Memory B cell (primary cell): ENCODE data around the gene OR4K14.
"Not testable (repeated sequence)": the region's sequence is repeated elsewhere in the genome, so short reads cannot be mapped to it uniquely, and the experiment has no call there.

Source experiments
- ATAC-seq: fragments of 150-1000 bp; cut with Tn5 transposase; 2 replicates; pipeline ENCODE4 v1.10.0; 2021; ENCODE audit warnings: low read depth, mild to moderate bottlenecking, moderate library complexity
- DNase-seq, 2 donors: peaks; one replicate each; pipeline ENCODE4 v3.0.0; 2022; ENCODE audit warnings: low spot score in 2 of 2
- H3K27ac Mint-ChIP-seq: one replicate; pipeline ENCODE4 v1.8.0; 2022; ENCODE audit warnings: mild to moderate bottlenecking, moderate library complexity, mixed read lengths
- H3K27me3 Mint-ChIP-seq: one replicate; pipeline ENCODE4 v1.8.0; 2022; ENCODE audit warnings: mixed read lengths
- H3K36me3 Mint-ChIP-seq: one replicate; pipeline ENCODE4 v1.8.0; 2022; ENCODE audit warnings: mild to moderate bottlenecking, mixed read lengths
- H3K4me1 Mint-ChIP-seq: one replicate; pipeline ENCODE4 v1.8.0; 2022; ENCODE audit warnings: mixed read lengths
- H3K4me3 Mint-ChIP-seq: one replicate; pipeline ENCODE4 v1.8.0; 2022; ENCODE audit warnings: mild to moderate bottlenecking, moderate library complexity, mixed read lengths
- H3K9me3 Mint-ChIP-seq: one replicate; pipeline ENCODE4 v1.8.0; 2022; ENCODE audit warnings: mixed read lengths

Gene OR4K14, protein sequence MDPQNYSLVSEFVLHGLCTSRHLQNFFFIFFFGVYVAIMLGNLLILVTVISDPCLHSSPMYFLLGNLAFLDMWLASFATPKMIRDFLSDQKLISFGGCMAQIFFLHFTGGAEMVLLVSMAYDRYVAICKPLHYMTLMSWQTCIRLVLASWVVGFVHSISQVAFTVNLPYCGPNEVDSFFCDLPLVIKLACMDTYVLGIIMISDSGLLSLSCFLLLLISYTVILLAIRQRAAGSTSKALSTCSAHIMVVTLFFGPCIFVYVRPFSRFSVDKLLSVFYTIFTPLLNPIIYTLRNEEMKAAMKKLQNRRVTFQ

DNA sequence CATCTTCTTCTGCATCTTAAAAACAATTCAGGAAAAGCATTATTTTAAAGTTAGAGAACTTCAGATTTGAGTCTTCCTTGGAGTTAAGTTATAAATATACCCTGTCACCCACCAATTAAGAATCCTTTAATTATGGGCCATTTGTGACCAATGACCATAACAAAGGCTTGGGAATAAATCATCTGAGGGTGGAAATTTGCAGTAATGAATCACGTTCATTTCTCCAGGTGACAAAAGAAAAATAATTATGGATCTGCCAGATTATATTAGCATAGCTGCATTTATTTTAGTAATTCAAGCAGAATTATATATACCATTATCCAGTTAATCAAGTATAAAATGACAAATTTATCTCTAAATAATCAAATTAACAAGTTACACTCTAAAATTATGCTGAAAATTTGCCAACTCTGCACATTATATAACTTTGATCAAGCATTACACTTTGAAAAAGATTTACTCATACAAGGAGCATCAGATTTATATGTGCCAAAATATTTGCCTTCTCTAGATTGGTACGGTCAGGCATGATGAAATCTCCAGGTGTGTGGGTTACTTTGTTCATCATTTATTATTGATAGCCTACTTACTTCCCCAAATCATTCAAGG, at the start of gene OR4K14:
OR4K14 (minus strand) TSS at position 51 of the 609 bp plus-strand sequence. CDS start 4,114 bp downstream, outside the sequence.
- no peak for DNase-seq
- no peaks in the 10 kb centered on the region for H3K36me3 Mint-ChIP-seq
- no peak within 1 kb of the TSS for H3K27ac Mint-ChIP-seq
- H3K9me3 Mint-ChIP-seq = peaks cover 9% of the 10 kb centered on the region
- H3K4me1 Mint-ChIP-seq = no peaks in the 10 kb centered on the region
- H3K4me3 Mint-ChIP-seq = no peak within 1 kb of the TSS
- ATAC-seq = no peak
- peaks cover 1% of the 10 kb centered on the region for H3K27me3 Mint-ChIP-seq

DNA sequence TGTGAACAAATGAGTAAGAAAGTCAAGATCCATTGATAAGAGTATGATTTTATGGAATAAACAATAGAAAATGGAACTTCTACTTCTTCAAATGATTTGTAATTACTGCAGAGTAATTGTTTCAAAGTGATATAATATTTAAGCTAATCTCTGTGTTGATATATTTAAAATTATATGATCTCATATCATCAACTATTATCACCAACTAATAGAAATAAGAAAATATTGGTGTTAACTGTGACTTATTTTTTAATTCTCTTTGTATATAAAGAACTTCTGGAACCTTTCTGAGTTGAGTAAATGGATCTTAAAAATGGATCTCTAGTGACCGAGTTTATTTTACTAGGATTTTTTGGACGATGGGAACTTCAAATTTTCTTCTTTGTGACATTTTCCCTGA, 40.6 kb upstream of the OR4K14 start, which contains the start of gene OR4L1:
OR4L1 (plus strand) TSS at position 301 of the 400 bp plus-strand sequence; CDS start at position 301, 0 bp downstream.
- DNase-seq = no peak

DNA sequence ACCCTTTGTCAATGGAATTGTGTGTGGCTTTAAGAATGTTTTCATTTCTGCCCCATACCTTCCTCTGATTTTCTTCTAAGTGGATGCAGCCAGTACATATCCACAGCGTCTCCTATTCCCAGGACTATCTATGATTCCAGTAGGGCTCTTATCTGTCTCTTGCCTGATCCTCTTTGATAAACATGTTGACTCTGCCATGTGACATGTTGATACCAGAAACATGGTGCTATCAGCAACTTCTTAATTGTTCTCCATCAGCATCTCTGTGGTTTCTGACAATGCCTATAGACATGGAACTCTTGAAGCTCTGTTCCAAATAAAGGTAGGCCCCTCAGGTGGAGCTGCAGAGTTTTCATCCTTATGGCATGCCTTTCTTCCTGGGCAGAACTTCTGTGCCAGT, 29.1 kb upstream of the OR4K14 start:
- H3K9me3 Mint-ChIP-seq = no peaks in the 10 kb centered on the region
- H3K27me3 Mint-ChIP-seq = peaks cover 2% of the 10 kb centered on the region
- H3K4me3 Mint-ChIP-seq = no peak overlapping the region
- no peak overlapping the region for H3K27ac Mint-ChIP-seq
- no peaks in the 10 kb centered on the region for H3K4me1 Mint-ChIP-seq
- H3K36me3 Mint-ChIP-seq = no peaks in the 10 kb centered on the region
- ATAC-seq = no peak
- DNase-seq = no peak

More for the DNA sequence above, 40.6 kb upstream of the OR4K14 start, which contains the start of gene OR4L1:
- H3K27me3 Mint-ChIP-seq = peaks cover 3% of the 10 kb centered on the region
- no peak for ATAC-seq
- H3K9me3 Mint-ChIP-seq = peaks cover 2% of the 10 kb centered on the region
- no peaks in the 10 kb centered on the region for H3K36me3 Mint-ChIP-seq
- no peaks in the 10 kb centered on the region for H3K4me1 Mint-ChIP-seq
- H3K4me3 Mint-ChIP-seq = no peak within 1 kb of the TSS
- H3K27ac Mint-ChIP-seq = no peak within 1 kb of the TSS

DNA sequence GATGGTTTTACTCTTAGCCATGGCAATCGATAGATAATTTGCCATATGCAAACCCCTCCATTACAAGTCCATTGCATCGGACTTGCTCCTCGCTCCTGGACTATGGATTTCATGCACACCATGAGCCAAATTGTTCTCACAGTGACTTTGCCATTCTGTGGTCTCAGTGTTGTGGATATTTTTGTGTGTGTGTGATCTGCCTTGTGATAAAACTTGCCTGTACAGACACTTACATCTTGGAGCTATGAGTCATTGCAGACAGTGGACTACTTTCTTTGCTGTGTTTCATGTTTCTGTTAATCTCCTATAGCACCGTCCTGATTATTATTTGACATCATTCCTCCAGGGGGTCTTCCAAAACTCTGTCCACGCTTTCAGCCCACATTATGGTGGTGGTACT, 25.1 kb upstream of the OR4K14 start:
- no peak for DNase-seq
- no peaks in the 10 kb centered on the region for H3K36me3 Mint-ChIP-seq
- peaks cover 1% of the 10 kb centered on the region for H3K27me3 Mint-ChIP-seq
- no peak overlapping the region for H3K27ac Mint-ChIP-seq
- H3K9me3 Mint-ChIP-seq = no peaks in the 10 kb centered on the region
- no peak for ATAC-seq
- H3K4me3 Mint-ChIP-seq = no peak overlapping the region
- H3K4me1 Mint-ChIP-seq = no peaks in the 10 kb centered on the region

DNA sequence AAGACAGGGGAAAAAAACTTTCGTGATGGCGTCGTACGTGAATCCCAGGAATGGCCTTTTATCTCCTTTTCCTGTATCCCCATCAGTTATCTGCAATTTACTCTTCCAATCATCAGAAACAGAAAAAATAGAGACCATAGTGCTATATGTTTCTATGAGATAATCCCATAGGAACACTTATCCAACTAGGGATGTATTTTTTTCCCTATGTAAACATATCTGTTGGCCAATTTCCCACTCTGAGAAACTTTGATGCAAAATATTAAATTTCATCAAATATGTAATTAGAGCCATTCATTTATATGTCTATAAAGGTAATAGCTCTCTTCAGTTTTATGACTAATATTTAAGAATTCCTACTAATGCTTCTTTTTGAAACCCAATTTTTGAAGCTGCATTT, 16.8 kb upstream of the OR4K14 start, which contains the start of gene OR4K13:
OR4K13 (minus strand) TSS at position 101 of the 400 bp plus-strand sequence. CDS start 1,280 bp downstream, outside the sequence.
- H3K4me3 Mint-ChIP-seq = no peak within 1 kb of the TSS
- ATAC-seq (no peak), DNase-seq (no peak)
- no peaks in the 10 kb centered on the region for H3K4me1 Mint-ChIP-seq
- H3K27me3 Mint-ChIP-seq = no peaks in the 10 kb centered on the region
- peaks cover 2% of the 10 kb centered on the region for H3K9me3 Mint-ChIP-seq
- no peaks in the 10 kb centered on the region for H3K36me3 Mint-ChIP-seq
- H3K27ac Mint-ChIP-seq = no peak within 1 kb of the TSS

DNA sequence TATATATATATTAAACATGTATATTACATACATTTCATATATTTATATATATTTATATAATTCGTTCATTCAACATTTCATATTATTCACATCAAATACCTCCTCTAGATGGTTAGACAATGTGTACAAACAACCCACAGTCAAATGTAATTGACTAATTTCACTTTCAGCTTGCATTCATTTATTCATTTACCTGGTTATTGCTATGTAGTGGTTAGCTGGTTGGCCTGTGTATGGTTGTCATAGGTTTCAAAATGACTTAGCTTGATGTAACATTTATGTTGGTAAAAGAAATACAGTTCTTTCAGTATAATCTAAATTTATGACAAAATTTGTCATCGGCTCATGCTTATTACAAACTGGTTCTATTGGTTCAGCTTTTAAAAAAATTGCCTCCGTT, 16.3 kb upstream of the OR4K14 start:
- peaks cover 2% of the 10 kb centered on the region for H3K9me3 Mint-ChIP-seq
- no peak for ATAC-seq
- H3K27me3 Mint-ChIP-seq = no peaks in the 10 kb centered on the region
- no peak overlapping the region for H3K4me3 Mint-ChIP-seq
- DNase-seq = no peak
- no peaks in the 10 kb centered on the region for H3K36me3 Mint-ChIP-seq
- H3K27ac Mint-ChIP-seq = no peak overlapping the region
- H3K4me1 Mint-ChIP-seq = no peaks in the 10 kb centered on the region

DNA sequence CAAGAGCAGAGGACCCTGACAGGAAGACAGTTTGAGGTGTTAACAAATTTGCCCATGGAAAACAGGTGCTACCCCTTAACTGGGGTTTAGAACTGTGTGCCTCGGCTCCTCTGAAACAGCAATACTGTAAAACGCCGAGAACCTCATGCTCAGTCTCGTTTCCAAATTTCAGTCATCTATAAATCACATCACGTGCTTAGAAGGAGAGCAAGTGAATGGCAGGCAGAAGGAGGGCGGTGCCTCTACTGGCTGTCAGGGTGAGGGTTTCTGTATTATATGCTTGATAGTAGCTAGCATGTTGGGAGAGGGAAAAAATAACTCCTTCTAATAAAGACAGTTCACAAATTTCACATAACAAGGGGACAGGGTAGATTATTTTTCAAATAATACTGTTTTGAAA, 12.0 kb upstream of the OR4K14 start:
- ATAC-seq (no peak), DNase-seq (no peak)
- H3K4me3 Mint-ChIP-seq = no peak overlapping the region
- H3K4me1 Mint-ChIP-seq = no peaks in the 10 kb centered on the region
- H3K27me3 Mint-ChIP-seq = no peaks in the 10 kb centered on the region
- H3K9me3 Mint-ChIP-seq = peaks cover 2% of the 10 kb centered on the region
- H3K36me3 Mint-ChIP-seq = no peaks in the 10 kb centered on the region
- H3K27ac Mint-ChIP-seq = no peak overlapping the region

DNA sequence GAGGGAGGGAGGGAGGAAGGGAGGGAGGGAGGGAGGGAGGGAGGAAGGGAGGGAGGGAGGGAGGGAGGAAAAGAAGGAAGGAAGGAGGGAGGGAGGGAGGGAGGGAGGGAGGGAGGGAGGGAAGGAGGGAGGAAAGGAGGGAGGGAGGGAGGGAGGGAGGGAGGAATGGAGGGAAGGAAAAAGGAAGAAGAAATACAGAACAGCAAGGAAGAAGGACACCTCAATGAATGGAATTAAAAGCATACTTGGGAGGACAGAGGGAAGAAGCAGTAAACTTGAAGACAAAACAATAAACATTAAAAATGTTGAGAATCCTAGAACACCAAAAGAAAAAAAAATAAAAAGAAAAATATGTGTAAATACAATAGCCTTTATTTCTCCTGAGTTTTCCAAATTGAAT, 11.0 kb downstream of the OR4K14 start:
- no peak overlapping the region for H3K4me3 Mint-ChIP-seq
- H3K9me3 Mint-ChIP-seq = peaks cover 6% of the 10 kb centered on the region
- H3K27me3 Mint-ChIP-seq = no peaks in the 10 kb centered on the region
- DNase-seq = no peak
- no peak for ATAC-seq
- no peaks in the 10 kb centered on the region for H3K4me1 Mint-ChIP-seq
- peaks cover 1% of the 10 kb centered on the region for H3K36me3 Mint-ChIP-seq
- H3K27ac Mint-ChIP-seq = no peak overlapping the region

DNA sequence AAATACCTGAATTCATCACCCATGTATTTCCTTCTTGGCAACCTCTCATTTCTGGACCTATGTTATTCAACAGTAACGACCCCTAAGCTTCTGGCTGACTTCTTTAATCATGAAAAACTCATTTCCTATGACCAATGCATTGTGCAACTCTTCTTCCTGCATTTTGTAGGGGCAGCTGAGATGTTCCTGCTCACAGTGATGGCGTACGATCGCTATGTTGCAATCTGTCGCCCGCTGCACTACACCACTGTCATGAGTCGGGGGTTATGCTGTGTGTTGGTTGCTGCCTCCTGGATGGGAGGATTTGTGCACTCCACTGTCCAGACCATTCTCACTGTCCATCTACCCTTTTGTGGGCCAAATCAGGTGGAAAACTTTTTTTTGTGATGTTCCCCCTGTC, 16.8 kb downstream of the OR4K14 start:
- H3K4me1 Mint-ChIP-seq = no peaks in the 10 kb centered on the region
- DNase-seq (no peak), ATAC-seq (no peak)
- no peaks in the 10 kb centered on the region for H3K36me3 Mint-ChIP-seq
- H3K27ac Mint-ChIP-seq = no peak overlapping the region
- H3K4me3 Mint-ChIP-seq = no peak overlapping the region
- no peaks in the 10 kb centered on the region for H3K9me3 Mint-ChIP-seq
- H3K27me3 Mint-ChIP-seq = peaks cover 2% of the 10 kb centered on the region

DNA sequence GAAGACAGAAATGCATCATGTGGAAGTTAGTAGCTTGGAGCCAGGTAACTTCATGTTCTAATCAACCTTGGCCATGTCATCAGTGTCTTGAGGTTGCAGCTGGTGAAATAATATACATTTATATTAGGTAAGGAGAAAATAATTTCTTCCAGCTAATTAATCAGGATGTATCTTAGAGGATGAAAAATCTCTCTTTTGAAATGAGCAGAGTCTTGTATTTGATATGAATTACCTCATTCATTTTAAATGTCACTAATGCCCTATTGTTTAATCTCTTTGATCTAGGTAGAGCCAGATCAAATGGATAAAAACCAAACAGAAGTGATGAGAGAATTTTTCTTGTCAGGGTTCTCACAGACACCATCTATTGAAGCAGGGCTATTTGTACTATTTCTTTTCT, 17.2 kb downstream of the OR4K14 start, which contains the start of gene OR4Q2:
OR4Q2 (plus strand) TSS at position 301 of the 400 bp plus-strand sequence.
- Mint-ChIP-seq H3K4me1 (no peaks in the 10 kb centered on the region), H3K36me3 (no peaks in the 10 kb centered on the region), H3K27ac (no peak within 1 kb of the TSS), H3K27me3 (peaks cover 2% of the 10 kb centered on the region), H3K9me3 (no peaks in the 10 kb centered on the region), H3K4me3 (no peak within 1 kb of the TSS)
- no peak for ATAC-seq
- no peak for DNase-seq

DNA sequence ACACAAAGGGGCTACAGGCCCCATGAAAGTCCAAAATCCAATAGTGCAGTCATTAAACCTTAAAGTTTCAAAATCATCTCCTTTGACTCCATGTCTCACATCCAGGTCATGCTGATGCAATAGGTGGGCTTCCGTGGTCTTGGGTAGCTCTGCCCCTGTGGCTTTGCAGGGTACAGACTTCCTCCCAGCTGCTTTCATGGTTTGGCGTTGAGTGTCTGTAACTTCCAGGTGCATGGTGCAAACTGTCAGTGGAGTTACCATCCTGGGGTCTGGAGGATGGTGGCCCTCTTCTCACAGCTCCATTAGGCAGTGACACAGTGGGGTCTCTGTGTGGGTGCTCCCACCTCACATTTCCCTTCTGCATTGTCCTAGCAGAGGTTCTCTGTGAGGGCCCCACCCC, 25.7 kb downstream of the OR4K14 start:
- Mint-ChIP-seq H3K36me3 (no peaks in the 10 kb centered on the region), H3K9me3 (peaks cover 14% of the 10 kb centered on the region), H3K27ac (no peak overlapping the region), H3K27me3 (no peaks in the 10 kb centered on the region), H3K4me3 (no peak overlapping the region), H3K4me1 (no peaks in the 10 kb centered on the region)
- ATAC-seq (no peak), DNase-seq (no peak)

DNA sequence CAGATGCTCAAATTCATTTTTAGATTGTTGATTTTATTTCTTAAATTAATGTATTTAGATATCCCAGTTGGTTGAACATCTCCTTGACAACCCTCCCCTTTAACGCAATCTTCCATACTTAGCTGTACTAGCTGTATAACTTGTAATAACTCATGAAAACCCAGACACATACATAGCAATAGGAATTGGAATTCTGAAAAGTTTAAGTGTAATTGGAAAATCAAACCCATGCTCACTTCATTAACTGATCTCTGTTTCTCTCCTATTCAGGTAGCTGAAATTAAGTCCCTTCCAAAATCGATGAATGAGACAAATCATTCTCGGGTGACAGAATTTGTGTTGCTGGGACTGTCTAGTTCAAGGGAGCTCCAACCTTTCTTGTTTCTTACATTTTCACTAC, 43.8 kb downstream of the OR4K14 start, which contains the start of gene OR4K15:
OR4K15 (plus strand) TSS at position 301 of the 400 bp plus-strand sequence; CDS start at position 301, 0 bp downstream.
- Mint-ChIP-seq H3K36me3 (no peaks in the 10 kb centered on the region), H3K27me3 (no peaks in the 10 kb centered on the region), H3K27ac (no peak within 1 kb of the TSS), H3K9me3 (peaks cover 4% of the 10 kb centered on the region), H3K4me3 (no peak within 1 kb of the TSS), H3K4me1 (no peaks in the 10 kb centered on the region)
- DNase-seq (no peak), ATAC-seq (no peak)

DNA sequence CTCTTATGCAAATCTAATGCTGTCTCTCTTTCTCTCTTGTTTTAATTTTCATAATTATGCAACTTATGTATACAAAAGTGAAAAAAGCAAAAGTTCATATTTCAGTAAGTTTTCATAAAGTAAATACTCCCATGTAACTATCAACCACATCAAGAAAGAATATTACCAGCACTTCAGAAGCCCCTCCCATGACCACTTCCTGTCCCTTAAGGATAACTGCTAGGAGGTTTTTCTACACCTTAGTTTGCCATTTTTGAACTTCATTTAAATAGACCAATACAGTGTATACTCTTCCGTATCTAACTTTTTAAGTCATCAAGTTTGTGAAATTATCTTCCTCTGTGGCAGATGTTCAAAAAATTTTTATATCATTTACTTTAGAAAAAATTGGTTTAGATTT, 44.3 kb downstream of the OR4K14 start:
- ATAC-seq (no peak), DNase-seq (no peak)
- H3K36me3 Mint-ChIP-seq = no peaks in the 10 kb centered on the region
- no peaks in the 10 kb centered on the region for H3K4me1 Mint-ChIP-seq
- peaks cover 4% of the 10 kb centered on the region for H3K9me3 Mint-ChIP-seq
- no peaks in the 10 kb centered on the region for H3K27me3 Mint-ChIP-seq
- no peak overlapping the region for H3K27ac Mint-ChIP-seq
- H3K4me3 Mint-ChIP-seq = no peak overlapping the region

DNA sequence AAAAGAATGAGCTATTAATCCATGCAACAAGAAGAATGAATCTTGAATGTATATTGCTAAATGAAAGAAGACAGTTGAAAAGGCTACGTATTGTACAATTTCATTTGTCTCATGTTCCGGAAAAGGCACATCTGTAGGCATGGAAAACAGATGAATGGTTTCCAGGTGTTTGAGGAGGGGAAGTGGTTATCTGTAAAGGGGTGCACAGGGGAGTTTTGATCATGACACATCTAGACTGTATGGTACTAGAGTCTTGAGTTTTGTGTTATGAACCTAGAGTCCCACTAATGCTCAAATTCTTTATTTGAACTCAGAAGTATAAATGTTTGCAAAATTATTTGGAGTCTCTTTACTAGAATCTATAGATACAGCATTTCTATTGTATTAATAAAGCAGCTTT, 49.4 kb downstream of the OR4K14 start:
- H3K27ac Mint-ChIP-seq, ATAC-seq, H3K4me3 Mint-ChIP-seq, DNase-seq, H3K4me1 Mint-ChIP-seq, H3K9me3 Mint-ChIP-seq, H3K36me3 Mint-ChIP-seq, H3K27me3 Mint-ChIP-seq: not testable (repeated sequence)
